ENCODE results near the gene CD86. TPM values are rescaled to one million over a fixed set of nuclear protein-coding genes. Genes with fewer than 3 reads are reported as not detected.
A peak's percentile ranks its signal among the peaks of the same experiment; 100 is the strongest.

CD86 gene
- total and polyA plus RNA-seq, 9 of the 15 experiments (the other 6 are each of a cell fraction or from before 2014, with no cell fraction given) = 0.16 TPM; not detected in 8

GRCh38 chr3:122030381-122031122 lies 24.6 kb upstream of the CD86 start:
- no peak for FAIRE-seq
- Histone ChIP-seq H2AFZ (ENCODE audit: low read depth, low read length) (no peak overlapping the region), H3K4me1 (replicated peaks in 1 of 2; ENCODE audit: control insufficient read depth in 2 of 2, insufficient read depth in 2 of 2, low read length in 2 of 2) (no peaks in the 10 kb centered on the region), H3K27ac (ENCODE audit: extremely low read depth, low read depth, low read length) (no peak overlapping the region), H3K79me2 (ENCODE audit: control insufficient read depth, insufficient read depth, low read length) (no peaks in the 10 kb centered on the region), H3K9ac (ENCODE audit: insufficient read depth in 1 of 2, low read depth in 2 of 2, low read length in 2 of 2) (no peak overlapping the region), H3K4me3 (no peak overlapping the region), H3K36me3 (ENCODE audit: control insufficient read depth, insufficient read depth, low read length) (no peaks in the 10 kb centered on the region), H3K4me2 (ENCODE audit: insufficient read depth, low read length) (no peak overlapping the region), H3K27me3 (ENCODE audit: control insufficient read depth in 2 of 2, insufficient read depth in 2 of 2, low read length in 2 of 2) (no peaks in the 10 kb centered on the region), H4K20me1 (replicated peaks; ENCODE audit: control insufficient read depth, insufficient read depth, low read length) (no peaks in the 10 kb centered on the region), H3K9me3 (replicated peaks; ENCODE audit: control insufficient read depth, insufficient read depth, low read depth, low read length) (no peaks in the 10 kb centered on the region), H3K9me1 (ENCODE audit: control insufficient read depth, insufficient read depth, low read length) (no peaks in the 10 kb centered on the region)
- no peak for ATAC-seq
- in situ Hi-C loops (cut with MboI) (no loop called here), intact Hi-C loops (cut with micrococcal nuclease) (no loop called here)
- DNase-seq (ENCODE audit: extremely low read depth in 1 of 4, low spot score in 3 of 4) = no peak
- ChIA-PET POLR2A (no interaction called here), CTCF (ENCODE audit: low intra/inter-chr PET ratio) (no interaction called here)
- no TSS peak for BruUV-seq (replicated peaks)
- TF ChIP-seq NFE2 (IDR thresholded peaks at IDR 0.05; ENCODE audit: low read depth) (peak; percentile 37; the same call in 1 of the 2 replicates), KLF16 (IDR thresholded peaks at IDR 0.05) (no peak), THAP7 (CRISPR knock-in tag; IDR thresholded peaks at IDR 0.05) (no peak), ASH1L (IDR thresholded peaks at IDR 0.05; ENCODE audit: borderline replicate concordance, low read depth, partially characterized antibody) (no peak), NFYB (IDR thresholded peaks at IDR 0.05; ENCODE audit: extremely low read depth, insufficient read length) (peak; percentile 53), ZNF592 (IDR thresholded peaks at IDR 0.05) (no peak), ZNF79 (CRISPR knock-in tag; IDR thresholded peaks at IDR 0.05; ENCODE audit: low read depth) (no peak), ZEB2 (IDR thresholded peaks at IDR 0.05) (no peak)
- WGBS (ENCODE audit: insufficient coverage, low coverage, missing lambda C conversion rate) = 0% methylated on average over 2 of the region's 3 CpGs
